SK-N-SH treated with all-trans-retinoic acid at 6 μM for 48 hours (cell line): ENCODE results near the gene SMIM30.

ENCODE experiments used
- BACH2 ChIP-seq: fragments of 250-450 bp; sonication (Bioruptor Pico); IDR thresholded peaks from 2 replicates; pipeline ENCODE4 v1.9.0; 2021; ENCODE audit warnings: mild to moderate bottlenecking, borderline replicate concordance
- ESRRG ChIP-seq: fragments of 250-450 bp; sonication (Bioruptor Pico); IDR thresholded peaks from 2 replicates; pipeline ENCODE4 v1.6.1; 2021; ENCODE audit warnings: mild to moderate bottlenecking
- GLIS3 ChIP-seq: fragments of 250-450 bp; sonication (Bioruptor Pico); IDR thresholded peaks from 2 replicates; pipeline ENCODE4 v1.5.0; 2020; ENCODE audit warnings: mild to moderate bottlenecking, moderate library complexity
- RARB ChIP-seq: fragments of 250-450 bp; sonication (Bioruptor Pico); IDR thresholded peaks from 2 replicates; pipeline ENCODE4 v1.8.0; 2021; ENCODE audit warnings: mild to moderate bottlenecking, moderate library complexity
- TOX ChIP-seq: fragments of 250-450 bp; sonication (Bioruptor Pico); IDR thresholded peaks from 2 replicates; pipeline ENCODE4 v1.8.0; 2021; ENCODE audit warnings: mild to moderate bottlenecking, moderate library complexity, borderline replicate concordance
- TF ChIP-seq, protein P1 (sequence below): fragments of 250-450 bp; sonication (Bioruptor Pico); IDR thresholded peaks from 2 replicates; pipeline ENCODE4 v1.8.0; 2020; ENCODE audit warnings: mild to moderate bottlenecking, moderate library complexity, borderline replicate concordance
- TF ChIP-seq, protein P2 (sequence below): fragments of 250-450 bp; sonication (Bioruptor Pico); IDR thresholded peaks from 2 replicates; pipeline ENCODE4 v1.5.1; 2020; ENCODE audit warnings: low read depth, mild to moderate bottlenecking, moderate library complexity

DNA sequence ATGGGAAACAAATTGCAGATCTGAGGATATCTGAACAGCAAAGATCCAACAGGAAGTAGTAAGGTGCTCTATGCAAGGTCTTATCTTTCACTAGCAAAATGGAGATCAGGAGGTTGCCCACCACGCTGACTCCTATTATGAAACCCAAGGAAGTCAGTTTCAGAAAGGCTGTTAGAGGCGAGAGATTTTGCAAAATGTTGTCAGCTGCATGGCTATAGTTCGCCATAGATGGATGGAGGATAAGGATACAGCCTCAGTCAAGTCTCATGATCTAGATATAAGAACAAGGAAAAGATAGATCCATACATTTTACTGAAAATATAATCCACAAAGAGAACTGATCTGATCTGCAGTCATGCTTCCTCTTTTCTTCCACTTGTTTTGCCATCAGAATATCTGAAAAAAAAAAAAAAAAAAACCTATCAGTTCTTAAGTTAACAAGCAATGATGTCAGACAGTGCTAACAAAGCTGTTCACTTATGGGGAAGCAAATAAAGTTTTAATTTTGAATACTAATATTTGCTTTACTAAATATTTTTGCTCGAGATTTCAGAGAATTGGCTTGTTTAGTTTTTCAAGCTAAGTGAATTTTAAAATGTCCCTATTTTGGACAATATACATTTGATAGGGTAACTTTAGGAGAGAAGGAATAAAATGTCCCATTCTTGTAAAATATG lies 33.7 kb downstream of the SMIM30 start:
- TF ChIP-seq RARB = no peak
- no peak for TF ChIP-seq ESRRG (CRISPR knock-in tag)
- TF ChIP-seq TOX (CRISPR knock-in tag) = no peak
- TF ChIP-seq, protein P1, sequence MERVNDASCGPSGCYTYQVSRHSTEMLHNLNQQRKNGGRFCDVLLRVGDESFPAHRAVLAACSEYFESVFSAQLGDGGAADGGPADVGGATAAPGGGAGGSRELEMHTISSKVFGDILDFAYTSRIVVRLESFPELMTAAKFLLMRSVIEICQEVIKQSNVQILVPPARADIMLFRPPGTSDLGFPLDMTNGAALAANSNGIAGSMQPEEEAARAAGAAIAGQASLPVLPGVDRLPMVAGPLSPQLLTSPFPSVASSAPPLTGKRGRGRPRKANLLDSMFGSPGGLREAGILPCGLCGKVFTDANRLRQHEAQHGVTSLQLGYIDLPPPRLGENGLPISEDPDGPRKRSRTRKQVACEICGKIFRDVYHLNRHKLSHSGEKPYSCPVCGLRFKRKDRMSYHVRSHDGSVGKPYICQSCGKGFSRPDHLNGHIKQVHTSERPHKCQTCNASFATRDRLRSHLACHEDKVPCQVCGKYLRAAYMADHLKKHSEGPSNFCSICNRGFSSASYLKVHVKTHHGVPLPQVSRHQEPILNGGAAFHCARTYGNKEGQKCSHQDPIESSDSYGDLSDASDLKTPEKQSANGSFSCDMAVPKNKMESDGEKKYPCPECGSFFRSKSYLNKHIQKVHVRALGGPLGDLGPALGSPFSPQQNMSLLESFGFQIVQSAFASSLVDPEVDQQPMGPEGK (CRISPR knock-in tag) = no peak
- no peak for TF ChIP-seq GLIS3 (CRISPR knock-in tag)
- TF ChIP-seq, protein P2, sequence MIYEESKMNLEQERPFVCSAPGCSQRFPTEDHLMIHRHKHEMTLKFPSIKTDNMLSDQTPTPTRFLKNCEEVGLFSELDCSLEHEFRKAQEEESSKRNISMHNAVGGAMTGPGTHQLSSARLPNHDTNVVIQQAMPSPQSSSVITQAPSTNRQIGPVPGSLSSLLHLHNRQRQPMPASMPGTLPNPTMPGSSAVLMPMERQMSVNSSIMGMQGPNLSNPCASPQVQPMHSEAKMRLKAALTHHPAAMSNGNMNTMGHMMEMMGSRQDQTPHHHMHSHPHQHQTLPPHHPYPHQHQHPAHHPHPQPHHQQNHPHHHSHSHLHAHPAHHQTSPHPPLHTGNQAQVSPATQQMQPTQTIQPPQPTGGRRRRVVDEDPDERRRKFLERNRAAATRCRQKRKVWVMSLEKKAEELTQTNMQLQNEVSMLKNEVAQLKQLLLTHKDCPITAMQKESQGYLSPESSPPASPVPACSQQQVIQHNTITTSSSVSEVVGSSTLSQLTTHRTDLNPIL = no peak
- TF ChIP-seq BACH2 (CRISPR knock-in tag) = no peak
